K562 (cell line): ENCODE measurements around the gene STAT4. TPM values are rescaled to one million over a fixed set of nuclear protein-coding genes. Genes with fewer than 3 reads are reported as not detected.

Experiments used
- ATAC-seq: fragments of 200-7000 bp; cut with Tn5 transposase; 3 replicates; pipeline ENCODE4 v1.9.1; 2020; ENCODE audit warnings: moderate library complexity
- BruUV-seq: library from RNA; stranded (reverse); fragments of 400-500 nt; replicated peaks from 2 replicates; lab custom pipeline; 2021; lab: Mats Ljungman, UMichigan
- CTCF ChIA-PET: fragments of 300-600 bp; formaldehyde crosslinking; extraction: SDS; loops from one replicate; lab custom pipeline; 2021; ENCODE audit warnings: low intra/inter-chr PET ratio; lab: Yijun Ruan, JAX
- POLR2A ChIA-PET: fragments of 300-600, 350-650 bp; sonication (Branson Sonifier 250); formaldehyde crosslinking; extraction: SDS; loops from one replicate; lab custom pipeline; 2021; ENCODE audit warnings: antibody characterized with exemption, inconsistent platforms; lab: Yijun Ruan, JAX
- DNase-seq, 4 experiments: peaks; one replicate each; pipeline versions ENCODE4 v3.0.0 to v3.0.0-alpha.2; 2011 to 2018; ENCODE audit warnings: low spot score in 3 of 4, mixed read lengths in 3 of 4; ENCODE audit errors: extremely low read depth in 1 of 4
- FAIRE-seq: peaks from 2 replicates; lab custom pipeline; 2011; peaks lifted over from hg19 to GRCh38; lab: Jason Lieb, UNC
- H2AFZ ChIP-seq: 2 replicates; pipeline ENCODE4 v1.6.0; 2011; ENCODE audit warnings: low read depth, low read length, control low read depth, inconsistent platforms
- H3K27ac ChIP-seq: fragments of 200-600 bp; 3 replicates; pipeline ENCODE4 v1.8.0; 2011; ENCODE audit warnings: low read depth, mild to moderate bottlenecking, control low read depth, inconsistent platforms, low read length, moderate library complexity, mixed read lengths; ENCODE audit errors: extremely low read depth
- H3K27me3 ChIP-seq, 2 experiments: fragments of 300-600 bp in 1 of 2; 2 replicates in 1 of 2; 3 replicates in 1 of 2; pipeline versions ENCODE4 v1.6.0 to v1.8.0; 2011; ENCODE audit warnings: inconsistent platforms in 2 of 2, low read length in 2 of 2, mild to moderate bottlenecking in 1 of 2, mixed read lengths in 1 of 2, moderate library complexity in 1 of 2; ENCODE audit not compliant: control insufficient read depth in 2 of 2, insufficient read depth in 2 of 2
- H3K36me3 ChIP-seq: fragments of 300-600 bp; 3 replicates; pipeline ENCODE4 v1.8.0; 2011; ENCODE audit warnings: mild to moderate bottlenecking, low read length, inconsistent platforms; ENCODE audit not compliant: control insufficient read depth, insufficient read depth
- H3K4me1 ChIP-seq, 2 experiments: fragments of 200-600 bp in 1 of 2; replicated peaks in 1 of 2; 2 replicates in 1 of 2; 3 replicates in 1 of 2; pipeline versions ENCODE4 v1.5.1 to v1.8.0; 2011; ENCODE audit warnings: inconsistent platforms in 2 of 2, low read length in 2 of 2, mild to moderate bottlenecking in 1 of 2, mixed read lengths in 1 of 2, moderate library complexity in 1 of 2; ENCODE audit not compliant: control insufficient read depth in 2 of 2, insufficient read depth in 2 of 2
- H3K4me2 ChIP-seq: 2 replicates; pipeline ENCODE4 v1.6.1; 2011; ENCODE audit warnings: low read length, control low read depth, inconsistent platforms, mixed read lengths; ENCODE audit not compliant: insufficient read depth
- H3K4me3 ChIP-seq: fragments of 200-600 bp; sonication (generic), shearing (Covaris generic); 2 replicates; pipeline ENCODE4 v1.5.1; 2016; ENCODE audit warnings: control low read depth, inconsistent platforms
- H3K79me2 ChIP-seq: fragments of 200-600 bp; 3 replicates; pipeline ENCODE4 v1.8.0; 2011; ENCODE audit warnings: low read length, inconsistent platforms; ENCODE audit not compliant: control insufficient read depth, insufficient read depth
- H3K9ac ChIP-seq, 2 experiments: 2 replicates each; pipeline versions ENCODE4 v1.6.0 to v1.6.1; 2011; ENCODE audit warnings: low read depth in 2 of 2, low read length in 2 of 2, control low read depth in 1 of 2, inconsistent platforms in 1 of 2, mild to moderate bottlenecking in 1 of 2, mixed read lengths in 1 of 2; ENCODE audit not compliant: insufficient read depth in 1 of 2
- H3K9me1 ChIP-seq: one replicate; pipeline ENCODE4 v1.6.0; 2011; ENCODE audit warnings: inconsistent platforms, mild to moderate bottlenecking, low read length, moderate library complexity; ENCODE audit not compliant: control insufficient read depth, insufficient read depth
- H3K9me3 ChIP-seq: replicated peaks from 2 replicates; pipeline ENCODE4 v1.5.1; 2011; ENCODE audit warnings: low read depth, low read length, inconsistent platforms; ENCODE audit not compliant: control insufficient read depth, insufficient read depth
- H4K20me1 ChIP-seq: replicated peaks from 2 replicates; pipeline ENCODE4 v1.6.1; 2011; ENCODE audit warnings: low read length, inconsistent platforms, mixed read lengths; ENCODE audit not compliant: control insufficient read depth, insufficient read depth
- CCNT2 ChIP-seq: IDR thresholded peaks from 2 replicates; pipeline ENCODE4 v1.6.1; 2011; ENCODE audit warnings: borderline replicate concordance, low read depth, mild to moderate bottlenecking, moderate library complexity, mixed read lengths, low read length; ENCODE audit not compliant: insufficient read length; ENCODE audit errors: extremely low read depth
- NONO ChIP-seq, 2 experiments: fragments of 200-400 bp in 1 of 2; fragments of 450-650 bp in 1 of 2; formaldehyde crosslinking in 1 of 2; IDR thresholded peaks; 2 replicates each; pipeline ENCODE4 v1.6.1; 2017; ENCODE audit warnings: low read depth in 2 of 2, mild to moderate bottlenecking in 2 of 2, moderate library complexity in 2 of 2, low read length in 1 of 2
- THAP12 ChIP-seq: fragments of 250-450 bp; sonication (Bioruptor Pico); IDR thresholded peaks from 2 replicates; pipeline ENCODE4 v1.9.0; 2021; ENCODE audit warnings: mild to moderate bottlenecking, inconsistent platforms
- ZFP30 ChIP-seq: fragments of 250-450 bp; sonication (Bioruptor Pico); IDR thresholded peaks from 2 replicates; pipeline ENCODE4 v1.8.0; 2022; ENCODE audit warnings: moderate library complexity, mild to moderate bottlenecking, inconsistent platforms, borderline replicate concordance
- ZNF407 ChIP-seq: fragments of 450-650 bp; IDR thresholded peaks from 2 replicates; pipeline ENCODE4 v1.6.1; 2016; ENCODE audit warnings: low read depth
- ZNF444 ChIP-seq: fragments of 250-450 bp; sonication (Bioruptor Pico); IDR thresholded peaks from 2 replicates; pipeline ENCODE4 v1.4.0; 2020; ENCODE audit warnings: mild to moderate bottlenecking, moderate library complexity
- ZNF592 ChIP-seq: fragments of 450-650 bp; IDR thresholded peaks from 2 replicates; pipeline ENCODE4 v1.6.1; 2017; ENCODE audit warnings: antibody characterized with exemption, mild to moderate bottlenecking
- WGBS: fragments of 100-300 bp; shearing (Covaris generic); methylation state at CpG from one replicate; pipeline ENCODE4 v1.1.6; 2016; ENCODE audit warnings: low coverage, mixed read lengths; ENCODE audit not compliant: insufficient coverage; ENCODE audit errors: missing lambda C conversion rate; 5-methylcytosine and 5-hydroxymethylcytosine counted together
- in situ Hi-C: fragments of 300-500 bp; cut with MboI; formaldehyde crosslinking; loops from 4 replicates; pipeline ENCODE4 v1.15.0; 2018; ENCODE audit warnings: inconsistent platforms, mixed read lengths
- intact Hi-C: fragments of 100-400 bp; cut with micrococcal nuclease; formaldehyde crosslinking; loops from 2 replicates; pipeline ENCODE4 v1.14.2; 2022
- polyA plus RNA-seq, 8 experiments: library from polyadenylated mRNA; depleted of rRNA in 4 of 8; stranded (reverse) in 5 of 8; unstranded in 3 of 8; fragments of >200 nt; fragmentation: Nextera tagmentation in 2 of 8; fragmentation: Illumina TruSeq in 1 of 8; extraction: Ambion mirVana in 2 of 8; extraction: Trizol in 1 of 8; gene quantifications; 2 replicates each; pipeline versions ENCODE4 v1.2.1 to v1.2.3, GENCODE V29; 2011 to 2014; ENCODE audit warnings: inconsistent platforms in 1 of 8, missing spikeins in 1 of 8
- total RNA-seq, 7 experiments: library from RNA; depleted of rRNA in 6 of 7; stranded (reverse); fragments of >200 nt in 6 of 7; fragmentation: Illumina TruSeq in 2 of 7; extraction: Trizol in 2 of 7; gene quantifications; 2 replicates each; pipeline versions ENCODE4 v1.2.1 to v1.2.3, GENCODE V29; 2011 to 2021; ENCODE audit warnings: low replicate concordance in 1 of 7

Gene STAT4
- total and polyA plus RNA-seq, 9 of the 15 experiments (the other 6 are each of a cell fraction or from before 2014, with no cell fraction given) = 0.01 to 0.06 (median 0.03) TPM; not detected in 6

- Histone ChIP-seq H2AFZ (no peak overlapping the region), H3K9ac (no peak overlapping the region), H3K4me2 (no peak overlapping the region), H3K4me3 (no peak overlapping the region), H3K4me1 (no peaks in the 10 kb centered on the region), H3K79me2 (no peaks in the 10 kb centered on the region), H4K20me1 (no peaks in the 10 kb centered on the region), H3K9me1 (no peaks in the 10 kb centered on the region), H3K27me3 (no peaks in the 10 kb centered on the region), H3K9me3 (no peaks in the 10 kb centered on the region), H3K36me3 (no peaks in the 10 kb centered on the region), H3K27ac (no peak overlapping the region)
- no peak for ATAC-seq
- 0% methylated on average over 2 of the region's 2 CpGs for WGBS
- DNase-seq = no peak
- no TSS peak for BruUV-seq
- intact Hi-C loops = no loop called here
- POLR2A ChIA-PET = no interaction called here
- CTCF ChIA-PET = no interaction called here
- in situ Hi-C loops = no loop called here
- no peak for FAIRE-seq
- TF ChIP-seq ZFP30 (no peak), CCNT2 (no peak), ZNF444 (CRISPR knock-in tag) (no peak), NONO (IDR thresholded peaks at IDR 0.05; ENCODE audit: low read depth in 2 of 2, low read length in 1 of 2) (no peak), THAP12 (CRISPR knock-in tag) (no peak), ZNF407 (no peak), ZNF592 (no peak)
Observed at GRCh38 chr2:191082321-191082720, 68.5 kb downstream of the STAT4 start.
